Epidermal melanocyte (primary cell): ENCODE measurements around the gene CSRNP2.
A peak's percentile ranks its signal among the peaks of the same experiment; 100 is the strongest.
"Not testable (repeated sequence)": the region's sequence is repeated elsewhere in the genome, so short reads cannot be mapped to it uniquely, and the experiment has no call there.

Experiments used
- DNase-seq: peaks from one replicate; pipeline ENCODE4 v3.0.0; 2011; ENCODE audit warnings: low spot score; ENCODE audit not compliant: insufficient read length

The CSRNP2 gene

DNA sequence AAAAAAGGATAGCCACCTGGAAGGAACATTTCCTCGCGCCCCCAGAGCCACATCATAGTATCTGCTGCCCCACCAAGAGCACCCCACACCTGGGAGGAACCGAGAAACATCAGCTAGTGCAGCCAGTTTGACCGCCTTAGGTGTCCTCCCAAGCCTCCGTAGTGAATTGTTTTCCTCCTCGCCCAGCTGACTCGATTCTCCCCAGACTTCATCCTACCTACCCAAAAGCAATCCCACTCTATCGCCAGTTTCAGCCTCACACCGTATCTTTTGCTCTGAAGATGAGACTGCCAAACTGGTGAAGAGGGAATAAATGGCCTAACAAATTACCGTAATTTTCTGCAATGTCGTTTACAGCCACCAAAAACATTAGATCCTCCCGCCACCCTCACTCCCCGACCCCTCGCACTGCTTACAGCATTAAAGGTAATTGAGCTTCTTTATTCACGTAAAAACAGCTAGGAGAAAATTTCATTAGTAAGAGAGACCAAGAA lies 56.0 kb downstream of the CSRNP2 start:
- DNase-seq: no peak

GRCh38 chr12:51025836-51026638 lies 57.4 kb downstream of the CSRNP2 start, which contains the start of gene SLC11A2:
Gene SLC11A2 (minus strand): TSS chr12:51026384. CDS start chr12:51010728, 15,656 bp downstream.
- DNase-seq: peak; percentile 85

DNA sequence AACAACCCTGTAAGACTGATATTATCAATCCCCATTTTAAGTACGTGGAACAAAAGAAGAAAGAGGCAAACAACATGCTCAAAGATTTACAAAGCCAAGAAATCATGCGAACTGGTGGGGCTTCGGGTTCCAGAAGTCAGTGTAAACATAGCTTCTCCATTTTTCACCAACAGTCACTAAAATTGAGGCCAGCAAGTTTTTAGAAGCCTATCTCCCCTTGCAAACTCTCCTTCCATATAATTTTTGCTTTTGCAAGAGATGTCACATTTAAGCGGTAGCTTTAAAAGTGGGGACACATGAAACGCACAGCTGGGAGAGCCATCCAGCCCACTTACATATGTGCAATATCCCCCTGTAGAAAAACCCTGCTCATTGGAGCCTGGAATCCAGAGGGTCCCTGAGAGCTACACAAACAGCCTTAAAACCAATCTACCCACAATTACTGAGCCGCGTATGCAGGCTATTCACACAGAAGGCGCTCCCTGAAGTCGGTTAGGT lies 58.0 kb downstream of the CSRNP2 start:
- no peak for DNase-seq

DNA sequence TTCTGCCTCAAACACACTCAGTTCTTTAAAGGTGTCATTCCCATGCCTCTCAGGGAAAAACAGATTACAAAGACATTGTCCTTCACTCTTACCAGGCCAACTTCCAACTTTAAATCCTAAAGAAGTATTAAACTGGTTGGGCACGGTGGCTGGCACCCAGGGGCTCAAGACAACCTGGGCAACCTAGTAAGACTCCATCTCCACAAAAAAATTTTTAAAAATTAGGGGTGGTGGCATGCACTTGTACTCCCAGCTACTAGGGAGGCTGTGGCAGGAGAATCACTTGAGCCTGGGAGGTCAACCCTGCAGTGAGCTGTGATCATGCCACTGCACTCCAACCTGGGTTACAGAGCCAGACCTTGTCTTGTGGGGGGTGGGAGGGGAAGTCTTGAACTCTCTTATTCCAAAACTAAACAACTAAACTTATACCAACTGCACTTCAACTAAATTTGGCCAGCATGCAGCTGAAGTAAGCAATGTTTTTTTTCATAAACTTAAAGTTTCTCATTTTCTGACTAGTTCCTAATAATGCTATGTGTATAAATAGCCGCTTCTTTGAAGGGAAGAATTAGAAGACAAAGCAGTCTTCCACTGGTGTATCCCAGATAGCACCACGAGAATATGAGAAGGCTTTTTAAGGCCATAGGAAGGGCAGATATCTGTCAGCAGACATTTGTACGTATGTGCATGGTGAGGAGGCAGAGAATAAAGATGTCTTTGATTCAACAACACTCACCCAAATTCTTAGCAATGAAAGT lies 59.6 kb downstream of the CSRNP2 start:
- peak; percentile 46 for DNase-seq

DNA sequence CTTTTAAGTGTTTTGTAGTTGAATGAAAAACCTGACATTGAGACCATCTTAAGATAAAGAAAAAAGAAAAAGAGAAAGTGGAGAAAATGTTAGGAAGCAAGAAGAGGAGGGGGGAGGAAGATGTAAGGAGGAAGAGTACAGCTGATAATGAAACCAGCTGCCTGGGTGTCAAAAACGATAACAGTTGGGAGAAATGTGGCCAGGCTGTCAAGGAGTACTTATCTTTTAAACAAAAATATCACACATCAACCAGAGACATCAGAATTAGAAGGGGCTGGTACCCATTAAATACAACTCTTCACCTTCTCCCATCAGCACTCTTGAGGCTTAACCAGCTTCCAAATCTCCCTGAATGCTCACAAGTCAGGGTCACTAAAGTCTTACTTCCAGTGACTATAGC lies 61.7 kb downstream of the CSRNP2 start:
- DNase-seq: no peak

GRCh38 chr12:51020448-51021182 lies 62.8 kb downstream of the CSRNP2 start:
- no peak for DNase-seq

DNA sequence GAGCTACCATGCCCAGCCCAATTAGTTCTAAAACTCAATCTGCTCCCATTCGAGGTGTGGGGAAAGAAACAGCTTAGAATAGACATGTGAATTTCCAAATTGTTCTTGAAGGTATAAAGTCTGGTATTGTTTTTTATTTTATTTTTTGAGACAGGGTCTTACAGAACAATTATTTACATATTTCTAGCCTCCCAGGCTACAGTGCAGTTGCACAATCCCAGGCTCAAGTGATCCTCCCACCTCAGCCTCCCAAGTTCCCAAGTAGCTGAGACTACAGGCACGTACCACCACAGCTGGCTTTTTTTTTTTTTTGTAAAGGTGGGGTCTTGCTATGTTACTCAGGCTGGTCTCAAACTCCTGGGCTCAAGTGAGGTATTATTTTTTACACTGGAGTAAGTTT lies 63.5 kb downstream of the CSRNP2 start:
- DNase-seq: no peak

DNA sequence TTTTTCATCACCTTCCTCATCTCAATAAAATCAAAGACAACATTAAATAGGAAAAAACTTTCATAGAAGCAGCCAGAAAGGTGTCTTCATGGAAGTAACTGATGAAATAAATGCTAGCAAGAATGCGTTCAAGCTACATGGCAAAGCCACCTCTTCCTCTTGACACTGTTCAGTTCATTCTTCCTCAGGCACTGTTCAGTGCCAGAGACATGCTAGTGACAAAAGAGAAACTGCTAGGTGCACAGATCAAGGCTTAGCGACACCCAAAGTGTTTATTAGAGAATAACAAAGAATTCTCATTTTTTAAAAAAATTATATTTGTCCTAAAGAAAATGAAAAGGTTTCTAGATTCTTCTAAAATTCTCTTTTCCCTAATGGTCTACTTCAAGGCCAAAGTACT lies 64.4 kb downstream of the CSRNP2 start:
- DNase-seq: no peak

DNA sequence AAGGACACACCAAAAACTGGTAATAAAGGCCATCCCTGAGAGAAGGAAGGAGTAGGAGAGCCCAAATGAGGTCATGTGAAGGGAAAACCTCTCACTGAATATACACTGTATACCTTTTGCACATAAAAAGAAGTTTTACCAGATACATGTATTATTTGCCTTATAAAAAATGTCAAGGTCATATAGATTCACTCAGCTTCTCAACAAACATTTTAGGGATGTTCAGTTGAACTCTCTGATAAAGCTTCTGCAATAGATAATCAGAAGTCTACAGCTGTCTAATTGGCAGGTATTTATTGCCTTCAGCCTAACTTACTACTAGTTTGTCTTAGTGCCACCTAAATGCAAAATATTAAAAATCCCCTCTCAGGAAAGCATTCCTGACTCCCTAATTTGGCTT lies 65.9 kb downstream of the CSRNP2 start:
- DNase-seq: no peak

- not testable (repeated sequence) for DNase-seq
Measured at GRCh38 chr12:51014467-51014866, 68.9 kb downstream of the CSRNP2 start.

DNA sequence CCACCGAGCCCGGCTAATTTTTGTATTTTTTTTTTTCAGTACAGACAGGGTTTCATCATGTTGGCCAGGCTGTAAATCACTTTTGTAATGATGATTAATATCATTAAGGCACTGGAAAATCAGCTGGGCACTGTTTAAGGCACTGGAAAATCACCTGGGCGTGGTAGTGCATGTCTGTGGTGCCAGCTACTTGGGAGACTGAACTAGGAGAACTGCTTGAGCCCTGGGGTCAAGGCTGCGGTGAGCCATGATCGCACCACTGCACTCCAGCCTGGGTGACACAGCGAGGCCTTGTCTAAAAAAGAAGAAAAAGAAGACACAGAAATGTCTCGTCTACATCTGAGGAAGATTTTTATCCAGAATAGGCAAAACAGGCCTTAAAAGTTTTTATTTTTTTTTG lies 70.0 kb downstream of the CSRNP2 start:
- no peak for DNase-seq

DNA sequence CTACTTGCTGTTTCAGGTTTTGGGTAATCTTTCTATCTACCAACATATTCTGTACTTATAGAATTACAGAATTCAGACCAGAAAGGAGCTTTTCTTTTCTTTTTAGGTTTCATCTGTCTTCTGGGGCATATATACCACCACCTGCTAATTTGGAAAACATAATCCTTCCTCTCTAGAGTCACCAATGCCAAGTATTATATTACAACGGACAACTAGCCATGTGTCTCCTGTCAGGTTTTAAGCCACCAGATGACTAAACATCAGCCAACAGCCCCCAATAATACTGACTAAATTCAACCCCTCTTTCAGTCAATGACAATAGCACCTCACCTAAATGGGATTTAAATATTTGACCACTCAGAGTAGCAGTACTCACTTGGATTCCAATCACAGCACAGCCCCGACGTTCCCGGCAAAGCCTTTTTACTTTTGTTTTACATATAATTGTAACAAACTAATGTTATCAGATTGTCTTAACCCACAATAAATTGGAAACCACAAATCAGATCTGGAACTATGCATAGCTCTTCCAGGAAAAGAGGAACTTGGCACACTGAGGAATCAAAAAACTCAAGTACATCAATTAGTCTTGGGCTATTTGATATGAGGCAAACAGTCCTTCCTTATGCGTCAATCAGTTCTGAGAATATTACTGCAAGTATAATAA lies 70.7 kb downstream of the CSRNP2 start:
- DNase-seq: no peak

DNA sequence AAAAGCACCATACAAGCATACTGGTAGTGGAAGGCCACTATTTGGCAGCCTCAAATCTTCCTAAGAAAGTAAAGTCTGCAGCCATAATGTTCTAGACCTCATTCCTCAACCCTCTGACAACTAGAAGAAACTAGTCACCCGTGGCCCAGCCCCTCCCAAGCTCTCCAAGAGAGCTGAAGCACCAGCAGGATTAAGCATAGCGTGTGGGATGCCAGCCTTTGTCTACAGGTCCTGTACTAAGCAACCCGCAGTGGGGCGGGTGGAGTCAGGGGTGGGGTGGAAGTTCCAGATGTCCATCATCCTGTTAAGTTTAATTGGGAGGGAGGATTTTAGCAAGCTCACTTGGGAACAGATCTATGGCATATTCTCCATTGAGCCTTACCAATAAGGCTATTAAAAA lies 71.4 kb downstream of the CSRNP2 start:
- no peak for DNase-seq
